WTC11 (cell line): ENCODE results near the gene EDN1. TPM values are rescaled to one million over a fixed set of nuclear protein-coding genes. Genes with fewer than 3 reads are reported as not detected.

Experiments
- ATAC-seq: fragments of 200-7000 bp; cut with Tn5 transposase; 2 replicates; pipeline ENCODE4 v1.10.0; 2021; ENCODE audit warnings: mild to moderate bottlenecking, moderate library complexity
- CTCF ChIA-PET: fragments of 300-600 bp; sonication (Branson Sonifier 250); formaldehyde crosslinking; loops from one replicate; lab custom pipeline; 2021; ENCODE audit warnings: antibody characterized with exemption; lab: Charles Lee
- POLR2A ChIA-PET: fragments of 350-600 bp; sonication (Branson Sonifier 250); formaldehyde crosslinking; loops from one replicate; lab custom pipeline; 2021; ENCODE audit warnings: antibody characterized with exemption; lab: Charles Lee
- DNase-seq: peaks from one replicate; pipeline ENCODE4 v3.0.0; 2021; ENCODE audit warnings: low spot score
- H3K27ac Mint-ChIP-seq: 2 replicates; pipeline ENCODE4 v1.8.0; 2021; ENCODE audit warnings: mixed read lengths
- H3K27me3 Mint-ChIP-seq: 2 replicates; pipeline ENCODE4 v1.8.0; 2021; ENCODE audit warnings: low read depth, mild to moderate bottlenecking, moderate library complexity, mixed read lengths
- H3K36me3 Mint-ChIP-seq: 2 replicates; pipeline ENCODE4 v1.8.0; 2021; ENCODE audit warnings: mixed read lengths
- H3K4me1 Mint-ChIP-seq: 2 replicates; pipeline ENCODE4 v1.8.0; 2022; ENCODE audit warnings: mixed read lengths
- H3K4me3 Mint-ChIP-seq: 2 replicates; pipeline ENCODE4 v1.8.0; 2021; ENCODE audit warnings: mild to moderate bottlenecking, moderate library complexity, mixed read lengths
- H3K9me3 Mint-ChIP-seq: 2 replicates; pipeline ENCODE4 v1.8.0; 2021; ENCODE audit warnings: mixed read lengths
- AR ChIP-seq: fragments of 250-450 bp; sonication (Bioruptor Pico); IDR thresholded peaks from 2 replicates; pipeline ENCODE4 v1.9.0; 2021; ENCODE audit warnings: mild to moderate bottlenecking
- ATF3 ChIP-seq: sonication (generic); formaldehyde crosslinking; conservative IDR thresholded peaks from 2 replicates; pipeline ENCODE4 v1.8.1; 2022; ENCODE audit warnings: mild to moderate bottlenecking, missing genetic modification reagents
- EMX1 ChIP-seq: fragments of 250-450 bp; sonication (Bioruptor Pico); IDR thresholded peaks from 2 replicates; pipeline ENCODE4 v1.8.0; 2021; ENCODE audit warnings: mild to moderate bottlenecking
- FOXJ3 ChIP-seq: sonication (generic); formaldehyde crosslinking; IDR thresholded peaks from 2 replicates; pipeline ENCODE4 v1.9.0; 2021; ENCODE audit warnings: missing genetic modification reagents, mild to moderate bottlenecking, borderline replicate concordance
- FOXP1 ChIP-seq: sonication (generic); formaldehyde crosslinking; IDR thresholded peaks from 2 replicates; pipeline ENCODE4 v1.8.0; 2022; ENCODE audit warnings: missing genetic modification reagents, mild to moderate bottlenecking, moderate library complexity, borderline replicate concordance
- GABPB1 ChIP-seq: sonication (generic); formaldehyde crosslinking; IDR thresholded peaks from 2 replicates; pipeline ENCODE4 v1.8.1; 2023; ENCODE audit warnings: mild to moderate bottlenecking, missing genetic modification reagents
- GRHL2 ChIP-seq: fragments of 250-450 bp; sonication (Bioruptor Pico); IDR thresholded peaks from 2 replicates; pipeline ENCODE4 v1.8.0; 2022; ENCODE audit warnings: mild to moderate bottlenecking, moderate library complexity; ENCODE audit not compliant: insufficient replicate concordance, severe bottlenecking
- GTF2I ChIP-seq: fragments of 250-450 bp; sonication (Bioruptor Pico); conservative IDR thresholded peaks from 2 replicates; pipeline ENCODE4 v1.4.0; 2021; ENCODE audit warnings: mild to moderate bottlenecking
- KAT7 ChIP-seq: sonication (generic); formaldehyde crosslinking; IDR thresholded peaks from 2 replicates; pipeline ENCODE4 v1.8.1; 2023; ENCODE audit warnings: missing genetic modification reagents, mild to moderate bottlenecking, borderline replicate concordance
- MYBL2 ChIP-seq: sonication (generic); formaldehyde crosslinking; IDR thresholded peaks from 2 replicates; pipeline ENCODE4 v1.8.1; 2023; ENCODE audit warnings: mild to moderate bottlenecking, moderate library complexity, missing genetic modification reagents
- NR1H2 ChIP-seq: sonication (generic); formaldehyde crosslinking; IDR thresholded peaks from 2 replicates; pipeline ENCODE4 v1.9.0; 2021; ENCODE audit warnings: mild to moderate bottlenecking, moderate library complexity, missing genetic modification reagents
- PRDM15 ChIP-seq: sonication (generic); formaldehyde crosslinking; IDR thresholded peaks from 2 replicates; pipeline ENCODE4 v1.8.0; 2022; ENCODE audit warnings: missing genetic modification reagents
- SOX15 ChIP-seq: fragments of 250-450 bp; sonication (Bioruptor Pico); IDR thresholded peaks from 2 replicates; pipeline ENCODE4 v1.9.0; 2021; ENCODE audit warnings: mild to moderate bottlenecking
- TCF7 ChIP-seq: sonication (generic); formaldehyde crosslinking; IDR thresholded peaks from 2 replicates; pipeline ENCODE4 v1.8.0; 2022; ENCODE audit warnings: mild to moderate bottlenecking, low read depth, missing genetic modification reagents, moderate library complexity
- TEAD1 ChIP-seq: sonication (generic); formaldehyde crosslinking; IDR thresholded peaks from 2 replicates; pipeline ENCODE4 v1.8.0; 2022; ENCODE audit warnings: mild to moderate bottlenecking, missing genetic modification reagents
- ZBTB21 ChIP-seq: sonication (generic); formaldehyde crosslinking; IDR thresholded peaks from 2 replicates; pipeline ENCODE4 v1.8.1; 2023; ENCODE audit warnings: mild to moderate bottlenecking, missing genetic modification reagents, borderline replicate concordance
- ZNF121 ChIP-seq: sonication (generic); formaldehyde crosslinking; IDR thresholded peaks from 2 replicates; pipeline ENCODE4 v1.8.0; 2023; ENCODE audit warnings: missing genetic modification reagents
- ZNF423 ChIP-seq: fragments of 250-450 bp; sonication (Bioruptor Pico); IDR thresholded peaks from 2 replicates; pipeline ENCODE4 v2.1.2; 2022; ENCODE audit warnings: mild to moderate bottlenecking, moderate library complexity
- total RNA-seq: library from RNA; stranded (reverse); gene quantifications from 3 replicates; pipeline ENCODE4 v1.2.3, GENCODE V29; 2021
- TF ChIP-seq, protein P1 (sequence below): sonication (generic); formaldehyde crosslinking; IDR thresholded peaks from 2 replicates; pipeline ENCODE4 v1.8.0; 2023; ENCODE audit warnings: mild to moderate bottlenecking, missing genetic modification reagents
- TF ChIP-seq, protein P2 (sequence below): sonication (generic); formaldehyde crosslinking; IDR thresholded peaks from 2 replicates; pipeline ENCODE4 v1.8.1; 2023; ENCODE audit warnings: mild to moderate bottlenecking, missing genetic modification reagents, moderate library complexity

The EDN1 gene
- total RNA-seq, 1 experiment from 2014 or later: 1.0 TPM

DNA sequence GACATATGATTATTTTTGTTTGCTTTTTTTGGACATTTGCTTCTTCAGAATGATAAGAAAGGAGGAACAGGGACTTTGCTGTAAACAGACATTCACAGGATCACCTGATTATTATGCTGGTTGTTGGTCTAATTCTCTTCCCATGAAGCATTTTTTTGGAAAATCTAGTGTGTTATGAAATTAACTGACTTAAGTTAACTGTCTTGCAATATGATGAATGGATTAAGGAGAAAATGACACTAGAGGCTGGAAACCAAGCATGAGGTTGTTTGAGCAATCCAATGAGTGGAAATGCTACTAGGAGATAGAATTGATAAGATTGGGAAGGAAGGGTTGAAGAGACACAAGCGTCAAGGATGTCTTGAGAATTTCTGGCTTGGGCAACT is 13.2 kb upstream of the EDN1 start (continued):
- TF ChIP-seq AR (CRISPR knock-in tag) (no peak), TEAD1 (CRISPR knock-in tag) (no peak)

GRCh38 chr6:12277386-12277785 is 12.8 kb upstream of the EDN1 start:
- DNase-seq (no peak), ATAC-seq (no peak)
- Mint-ChIP-seq H3K9me3 (peaks cover 6% of the 10 kb centered on the region; the same call in 1 of the 2 replicates), H3K27ac (no peak overlapping the region), H3K36me3 (no peaks in the 10 kb centered on the region), H3K4me3 (no peak overlapping the region)
- ChIA-PET CTCF (interaction anchor here (2.2 to 4.2 kb wide), 2 partner anchors 10 to 12 kb away, joined by 9 to 15 read pairs; partner anchors contain the start of gene EDN1), POLR2A (interaction anchor here (0.6 kb wide), 1 partner anchor 1002 kb away, joined by 6 read pairs; no protein-coding TSS in a partner anchor)
- TF ChIP-seq GABPB1 (CRISPR knock-in tag) (no peak), ZNF423 (no peak), KAT7 (CRISPR knock-in tag) (no peak), TCF7 (no peak), NR1H2 (CRISPR knock-in tag) (no peak), EMX1 (no peak), PRDM15 (CRISPR knock-in tag) (no peak), FOXP1 (no peak), ZBTB21 (CRISPR knock-in tag) (no peak), ZNF121 (CRISPR knock-in tag) (no peak), SOX15 (CRISPR knock-in tag) (no peak), ATF3 (CRISPR knock-in tag) (no peak), MYBL2 (CRISPR knock-in tag) (no peak), FOXJ3 (CRISPR knock-in tag) (no peak), GTF2I (CRISPR knock-in tag) (no peak), GRHL2 (CRISPR knock-in tag) (no peak)
- TF ChIP-seq, protein P1, sequence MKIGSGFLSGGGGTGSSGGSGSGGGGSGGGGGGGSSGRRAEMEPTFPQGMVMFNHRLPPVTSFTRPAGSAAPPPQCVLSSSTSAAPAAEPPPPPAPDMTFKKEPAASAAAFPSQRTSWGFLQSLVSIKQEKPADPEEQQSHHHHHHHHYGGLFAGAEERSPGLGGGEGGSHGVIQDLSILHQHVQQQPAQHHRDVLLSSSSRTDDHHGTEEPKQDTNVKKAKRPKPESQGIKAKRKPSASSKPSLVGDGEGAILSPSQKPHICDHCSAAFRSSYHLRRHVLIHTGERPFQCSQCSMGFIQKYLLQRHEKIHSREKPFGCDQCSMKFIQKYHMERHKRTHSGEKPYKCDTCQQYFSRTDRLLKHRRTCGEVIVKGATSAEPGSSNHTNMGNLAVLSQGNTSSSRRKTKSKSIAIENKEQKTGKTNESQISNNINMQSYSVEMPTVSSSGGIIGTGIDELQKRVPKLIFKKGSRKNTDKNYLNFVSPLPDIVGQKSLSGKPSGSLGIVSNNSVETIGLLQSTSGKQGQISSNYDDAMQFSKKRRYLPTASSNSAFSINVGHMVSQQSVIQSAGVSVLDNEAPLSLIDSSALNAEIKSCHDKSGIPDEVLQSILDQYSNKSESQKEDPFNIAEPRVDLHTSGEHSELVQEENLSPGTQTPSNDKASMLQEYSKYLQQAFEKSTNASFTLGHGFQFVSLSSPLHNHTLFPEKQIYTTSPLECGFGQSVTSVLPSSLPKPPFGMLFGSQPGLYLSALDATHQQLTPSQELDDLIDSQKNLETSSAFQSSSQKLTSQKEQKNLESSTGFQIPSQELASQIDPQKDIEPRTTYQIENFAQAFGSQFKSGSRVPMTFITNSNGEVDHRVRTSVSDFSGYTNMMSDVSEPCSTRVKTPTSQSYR (CRISPR knock-in tag): no peak
- TF ChIP-seq, protein P2, sequence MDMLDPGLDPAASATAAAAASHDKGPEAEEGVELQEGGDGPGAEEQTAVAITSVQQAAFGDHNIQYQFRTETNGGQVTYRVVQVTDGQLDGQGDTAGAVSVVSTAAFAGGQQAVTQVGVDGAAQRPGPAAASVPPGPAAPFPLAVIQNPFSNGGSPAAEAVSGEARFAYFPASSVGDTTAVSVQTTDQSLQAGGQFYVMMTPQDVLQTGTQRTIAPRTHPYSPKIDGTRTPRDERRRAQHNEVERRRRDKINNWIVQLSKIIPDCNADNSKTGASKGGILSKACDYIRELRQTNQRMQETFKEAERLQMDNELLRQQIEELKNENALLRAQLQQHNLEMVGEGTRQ: no peak
- TF ChIP-seq, all 79 proteins: peak for 0
- no peaks in the 10 kb centered on the region for H3K27me3 Mint-ChIP-seq
- no peaks in the 10 kb centered on the region for H3K4me1 Mint-ChIP-seq
